ENCODE results near the gene CABLES1. TPM values are rescaled to one million over a fixed set of nuclear protein-coding genes. Genes with fewer than 3 reads are reported as not detected.

CABLES1 gene
- total and polyA plus RNA-seq, 2 of the 8 experiments (the other 6 are each of a cell fraction or from before 2014, with no cell fraction given) = 9.2 to 26.4 TPM

DNA sequence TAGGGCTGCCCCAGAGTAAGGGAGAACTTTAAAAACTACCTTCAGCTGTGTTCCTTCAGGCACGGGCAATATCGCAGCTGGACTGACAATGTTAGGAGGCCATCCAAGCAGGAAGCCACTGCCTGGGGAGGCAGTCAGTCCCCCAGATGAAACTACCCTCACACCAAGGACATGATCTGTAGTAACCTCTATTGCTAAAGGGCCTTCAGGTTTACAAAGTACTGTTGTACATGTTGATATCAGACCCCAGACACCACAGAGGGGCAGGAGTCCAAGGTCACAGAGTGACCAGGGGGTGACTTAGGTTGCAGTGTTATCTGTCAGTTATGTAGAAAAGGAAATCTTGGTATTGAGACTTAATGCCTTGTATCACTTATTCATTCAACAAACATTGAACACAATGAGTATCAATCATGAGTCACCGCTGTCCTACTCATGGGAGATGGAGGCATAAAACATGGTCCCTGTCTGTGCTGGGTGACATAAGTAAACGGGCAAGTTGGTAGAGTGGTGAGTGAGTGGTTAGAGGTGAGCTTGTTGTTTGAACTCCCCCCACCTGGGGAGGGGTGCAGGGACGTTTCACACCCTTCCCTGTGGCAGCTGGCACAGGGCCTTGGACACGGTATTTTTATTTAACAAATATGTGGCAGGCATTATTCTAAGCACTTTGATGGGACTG lies 7.1 kb downstream of the CABLES1 start:
- Histone ChIP-seq H3K27ac (ENCODE audit: low read depth, low read length) (no peak overlapping the region), H4K8ac (ENCODE audit: extremely low read depth, insufficient read depth, low read length) (no peak overlapping the region)
- POLR2A ChIA-PET (ENCODE audit: partially characterized antibody) = interaction anchor here (1.0 to 2.4 kb wide), 4 partner anchors 8 to 118 kb away, joined by 3 to 14 read pairs (median 4); no protein-coding TSS in a partner anchor
- TF ChIP-seq EZH2 (IDR thresholded peaks at IDR 0.05; ENCODE audit: low read depth, low read length, severe bottlenecking) (no peak), POLR2A (IDR thresholded peaks at IDR 0.05; ENCODE audit: control extremely low read depth in 1 of 2, low read depth in 2 of 2, low read length in 2 of 2) (peak in 1 of 2 experiments; percentile 20; a peak in 1 of 3 replicates)

More for the DNA sequence above, 7.1 kb downstream of the CABLES1 start:
- H3K4me2 ChIP-seq (ENCODE audit: insufficient read depth in 1 of 2, low read depth in 2 of 2, low read length in 2 of 2) = no peak overlapping the region
- H3K4ac ChIP-seq (replicated peaks; ENCODE audit: insufficient read length, low read depth, low read length) = no peak overlapping the region
- H3K23ac ChIP-seq (ENCODE audit: insufficient read length) = no peak overlapping the region
- H3K56ac ChIP-seq (replicated peaks; ENCODE audit: insufficient read length, low read depth, low read length) = no peak overlapping the region
- no peak overlapping the region for H2AK5ac ChIP-seq (ENCODE audit: low read depth, low read length)
- CTCF ChIA-PET (ENCODE audit: partially characterized antibody) = interaction anchor here (1.1 to 1.6 kb wide), 2 partner anchors 11 to 69 kb away, joined by 4 to 6 read pairs; no protein-coding TSS in a partner anchor
- H3K79me2 ChIP-seq (ENCODE audit: control insufficient read depth in 1 of 2, insufficient read depth in 2 of 2, low read length in 2 of 2) = peaks cover 38 to 97% of the 10 kb centered on the region in 2 experiments
- no peak overlapping the region for H2BK120ac ChIP-seq (replicated peaks; ENCODE audit: low read depth, low read length)
- H3K4me3 ChIP-seq (ENCODE audit: extremely low read depth in 1 of 4, insufficient read depth in 2 of 4, low read depth in 3 of 4, low read length in 4 of 4) = no peak overlapping the region
- no peak overlapping the region for H2BK20ac ChIP-seq (ENCODE audit: low read length)
- H4K5ac ChIP-seq (ENCODE audit: insufficient read length, low read depth, low read length) = no peak overlapping the region
- FAIRE-seq (no peak), DNase-seq (ENCODE audit: low read depth in 1 of 2, low spot score in 2 of 2) (no peak)
- H3K79me1 ChIP-seq (ENCODE audit: low read depth, low read length) = peaks cover 19% of the 10 kb centered on the region
- WGBS, 2 experiments (ENCODE audit: extremely low coverage in 1 of 2, insufficient coverage in 1 of 2, insufficient read length in 1 of 2, insufficient replicate concordance in 2 of 2, low coverage in 1 of 2, low lambda C conversion rate in 2 of 2, missing lambda C conversion rate in 1 of 2) = 69% methylated on average over 6 of the region's 6 CpGs; no CpG with 5 or more reads in 1 of the 2 experiments
- H4K91ac ChIP-seq (replicated peaks; ENCODE audit: insufficient read length, low read length) = no peak overlapping the region
- no peak overlapping the region for H2AFZ ChIP-seq (ENCODE audit: low read length)
- no peaks in the 10 kb centered on the region for H3K27me3 ChIP-seq (replicated peaks in 1 of 4; ENCODE audit: control insufficient read depth in 3 of 4, extremely low read depth in 1 of 4, insufficient read depth in 3 of 4, low read length in 3 of 4)
- H2BK15ac ChIP-seq (ENCODE audit: low read length) = no peak overlapping the region
- peaks cover 0 to 4% (median 0%) of the 10 kb centered on the region in 4 experiments; a peak in 1 of 8 replicates for H3K36me3 ChIP-seq (ENCODE audit: control insufficient read depth in 2 of 4, insufficient read depth in 4 of 4, low read length in 3 of 4)
- no peak overlapping the region for H3K18ac ChIP-seq (ENCODE audit: extremely low read depth, low read length)
- H2BK5ac ChIP-seq (ENCODE audit: low read depth, low read length) = no peak overlapping the region; the same call in 1 of the 2 replicates
- H3K23me2 ChIP-seq (ENCODE audit: low read depth, low read length) = peaks cover 5% of the 10 kb centered on the region; the same call in 1 of the 2 replicates
- H3K4me1 ChIP-seq (replicated peaks in 1 of 4; ENCODE audit: control insufficient read depth in 3 of 4, insufficient read depth in 4 of 4, low read length in 3 of 4) = peaks cover 12 to 37% (median 16%) of the 10 kb centered on the region in 4 experiments
- peaks cover 13 to 18% of the 10 kb centered on the region in 2 experiments for H4K20me1 ChIP-seq (replicated peaks in 1 of 2; ENCODE audit: control insufficient read depth in 1 of 2, insufficient read depth in 2 of 2, low read length in 2 of 2)
- no peak overlapping the region; a peak in 1 of 7 replicates for H3K9ac ChIP-seq (replicated peaks in 1 of 4; ENCODE audit: extremely low read depth in 1 of 4, low read depth in 3 of 4, low read length in 3 of 4)
- H3K9me3 ChIP-seq (ENCODE audit: insufficient read depth in 2 of 2, low read depth in 1 of 2, low read length in 1 of 2) = no peaks in the 10 kb centered on the region
- no peak overlapping the region for H2BK12ac ChIP-seq (ENCODE audit: low read depth, low read length)
- no peak overlapping the region for H3K14ac ChIP-seq (ENCODE audit: insufficient read length)
